Endothelial cell (in vitro differentiated cells): ENCODE data around the gene DVL2. TPM values are rescaled to one million over a fixed set of nuclear protein-coding genes. Genes with fewer than 3 reads are reported as not detected.

Experiments used
- DNase-seq: peaks from one replicate; pipeline ENCODE4 v3.0.0; 2021; ENCODE audit warnings: low spot score
- H3K27ac Mint-ChIP-seq: one replicate; pipeline ENCODE4 v1.8.0; 2021; ENCODE audit warnings: mixed read lengths, inconsistent platforms; ENCODE audit not compliant: unreplicated experiment
- H3K27me3 Mint-ChIP-seq: one replicate; pipeline ENCODE4 v1.8.0; 2021; ENCODE audit warnings: mild to moderate bottlenecking, moderate library complexity, mixed read lengths, inconsistent platforms; ENCODE audit not compliant: unreplicated experiment
- H3K36me3 Mint-ChIP-seq: one replicate; pipeline ENCODE4 v1.8.0; 2021; ENCODE audit warnings: mild to moderate bottlenecking, low read depth, mixed read lengths, inconsistent platforms; ENCODE audit not compliant: unreplicated experiment
- H3K4me1 Mint-ChIP-seq: one replicate; pipeline ENCODE4 v1.8.0; 2021; ENCODE audit warnings: mild to moderate bottlenecking, mixed read lengths, inconsistent platforms; ENCODE audit not compliant: unreplicated experiment
- H3K4me3 Mint-ChIP-seq: one replicate; pipeline ENCODE4 v1.8.0; 2021; ENCODE audit warnings: mild to moderate bottlenecking, mixed read lengths, inconsistent platforms; ENCODE audit not compliant: unreplicated experiment
- H3K9me3 Mint-ChIP-seq: one replicate; pipeline ENCODE4 v1.8.0; 2021; ENCODE audit warnings: mixed read lengths, inconsistent platforms; ENCODE audit not compliant: unreplicated experiment
- CTCF ChIP-seq: fragments of 200-600 bp; sonication (generic); IDR thresholded peaks from one replicate; pipeline ENCODE4 v1.5.0; 2021; ENCODE audit warnings: antibody characterized with exemption; ENCODE audit not compliant: unreplicated experiment
- total RNA-seq: library from RNA; stranded (reverse); fragmentation: NEBNext Ultra II Directional; extraction: Animal tissue kit (Norgen Biotek cat#: 25700); gene quantifications from one replicate; pipeline ENCODE4 v1.2.1, GENCODE V29; 2021; ENCODE audit not compliant: unreplicated experiment

Gene DVL2
- total RNA-seq, 1 donor from 2014 or later: 58.2 TPM

GRCh38 chr17:7208754-7209460 lies 25.4 kb downstream of the DVL2 start:
- Mint-ChIP-seq H3K4me3 (peak overlapping the region; percentile 77), H3K9me3 (no peaks in the 10 kb centered on the region), H3K27ac (no peak overlapping the region), H3K27me3 (peaks cover 22% of the 10 kb centered on the region), H3K4me1 (peaks cover 39% of the 10 kb centered on the region), H3K36me3 (peaks cover 23% of the 10 kb centered on the region)
- no peak for TF ChIP-seq CTCF
- DNase-seq: no peak

DNA sequence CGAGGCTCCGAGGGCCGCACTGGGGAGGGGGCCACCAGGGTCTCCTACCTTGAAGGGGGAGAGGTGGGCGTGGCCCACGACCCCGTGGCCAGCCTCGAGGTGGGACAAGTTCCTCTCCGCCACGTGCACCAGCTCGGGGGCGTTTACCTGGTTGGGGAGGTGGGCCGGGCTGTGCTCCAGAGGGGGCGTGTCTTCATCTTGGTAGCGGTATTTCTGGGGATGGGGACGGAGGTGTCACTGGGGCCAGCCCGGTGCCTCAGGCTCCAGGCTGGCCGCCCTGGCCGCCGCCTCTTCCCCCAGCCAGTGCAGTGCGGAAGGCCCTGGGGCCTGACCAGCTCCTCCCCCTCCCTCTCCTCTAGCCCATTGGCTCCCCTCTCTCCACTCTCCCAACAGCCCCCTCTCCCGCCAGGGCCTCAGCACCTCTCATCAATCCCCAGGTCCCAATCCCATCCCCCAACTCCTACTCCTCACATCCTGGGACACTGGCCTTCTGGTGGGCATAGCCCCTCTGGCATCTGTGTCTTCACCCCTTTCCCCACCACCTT lies 26.2 kb downstream of the DVL2 start:
- Mint-ChIP-seq H3K9me3 (no peaks in the 10 kb centered on the region), H3K4me1 (peaks cover 33% of the 10 kb centered on the region), H3K36me3 (peaks cover 19% of the 10 kb centered on the region), H3K27ac (no peak overlapping the region), H3K4me3 (peak overlapping the region; percentile 77), H3K27me3 (peaks cover 17% of the 10 kb centered on the region)
- DNase-seq: no peak
- TF ChIP-seq CTCF: no peak

DNA sequence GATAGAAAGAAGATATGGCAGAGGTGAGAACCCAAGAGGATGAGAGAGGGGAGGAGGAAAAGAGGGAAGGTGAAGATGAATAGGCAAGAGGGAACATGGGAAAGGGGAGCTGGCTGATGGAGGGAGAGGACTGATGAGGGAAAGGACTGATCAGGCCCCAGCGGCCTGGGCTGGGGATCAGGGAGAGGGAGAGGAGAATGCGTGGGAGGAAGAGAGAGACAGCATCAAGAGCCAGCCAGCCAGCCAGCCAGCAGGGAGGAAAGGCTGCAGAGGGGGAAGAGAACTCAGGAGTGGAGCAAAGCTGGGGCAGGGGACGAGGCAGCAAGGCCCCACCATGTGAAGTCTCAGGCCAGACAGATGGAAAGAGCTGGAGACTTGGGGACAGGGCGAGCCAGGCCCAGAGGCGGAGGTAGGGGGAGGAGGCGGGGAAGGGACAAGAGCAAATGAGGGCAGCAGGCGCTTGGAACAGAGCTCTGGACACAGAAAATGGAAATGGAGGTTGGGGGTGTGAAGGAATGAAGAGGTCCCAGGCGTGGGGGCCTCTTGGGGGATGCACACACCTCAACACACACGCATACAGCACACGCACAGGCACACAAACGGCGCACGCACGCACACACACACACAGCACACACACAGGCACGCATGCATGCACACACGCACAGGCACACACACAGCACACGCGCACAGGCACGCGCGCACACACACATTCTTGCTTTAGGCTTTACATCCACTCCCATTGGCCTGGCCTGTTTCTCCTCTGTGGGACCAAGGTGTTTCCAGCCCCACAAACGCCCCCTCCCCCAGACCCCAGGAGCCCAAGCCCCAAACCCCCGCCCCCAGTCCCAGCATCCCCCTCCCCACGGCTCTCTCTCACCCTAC lies 27.0 kb downstream of the DVL2 start:
- Mint-ChIP-seq H3K27me3 (peaks cover 20% of the 10 kb centered on the region), H3K9me3 (no peaks in the 10 kb centered on the region), H3K4me3 (no peak overlapping the region), H3K36me3 (peaks cover 26% of the 10 kb centered on the region), H3K27ac (no peak overlapping the region), H3K4me1 (peaks cover 32% of the 10 kb centered on the region)
- no peak for DNase-seq
- no peak for TF ChIP-seq CTCF

DNA sequence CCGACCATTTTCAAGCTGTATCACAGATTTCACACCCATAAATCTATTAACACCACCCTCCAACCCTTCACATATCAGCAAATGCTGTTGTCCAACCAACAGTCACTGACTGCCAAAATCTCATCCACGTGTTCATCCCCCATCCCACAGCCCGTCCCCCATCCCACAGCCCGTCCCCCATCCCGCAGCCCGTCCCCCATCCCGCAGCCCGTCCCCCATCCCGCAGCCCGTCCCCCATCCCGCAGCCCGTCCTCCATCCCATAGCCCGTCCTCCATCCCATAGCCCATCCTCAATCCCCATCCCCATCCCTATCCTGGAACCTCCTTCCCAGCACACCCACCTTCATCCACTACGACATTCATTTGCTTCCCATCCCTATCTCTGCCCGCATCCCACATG lies 28.8 kb downstream of the DVL2 start:
- peak overlapping the region; percentile 90 for H3K27ac Mint-ChIP-seq
- H3K27me3 Mint-ChIP-seq: peaks cover 21% of the 10 kb centered on the region
- peak overlapping the region; percentile 81 for H3K4me3 Mint-ChIP-seq
- peaks cover 25% of the 10 kb centered on the region for H3K4me1 Mint-ChIP-seq
- TF ChIP-seq CTCF: no peak
- H3K36me3 Mint-ChIP-seq: peaks cover 34% of the 10 kb centered on the region
- H3K9me3 Mint-ChIP-seq: no peaks in the 10 kb centered on the region
- no peak for DNase-seq
